HPDE6-E6E7 (cell line): ENCODE data around the gene DYNC2LI1.

Experiments
- DNase-seq: peaks from one replicate; pipeline ENCODE4 v3.0.0; 2011; ENCODE audit warnings: missing footprints; ENCODE audit errors: extremely low spot score

The DYNC2LI1 gene

DNA sequence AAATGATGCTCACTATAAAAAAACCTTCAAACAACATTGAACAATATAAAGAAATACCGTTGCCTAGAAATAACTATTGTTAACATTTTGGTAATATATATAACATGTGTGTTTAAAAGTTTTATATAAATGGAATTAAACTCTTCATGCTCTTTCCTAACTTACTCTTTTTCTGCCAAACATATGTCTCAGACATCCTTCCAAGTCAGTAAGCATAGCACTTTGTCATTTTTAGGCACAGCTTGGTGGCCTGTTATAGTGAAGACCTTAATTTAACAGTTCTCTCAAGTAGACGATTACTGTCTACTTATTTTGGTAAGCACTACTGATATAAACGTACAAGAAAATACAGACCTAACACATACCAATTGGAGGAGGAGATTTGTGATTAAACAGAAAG, 40.9 kb downstream of the DYNC2LI1 start:
- DNase-seq, result no peak

DNA sequence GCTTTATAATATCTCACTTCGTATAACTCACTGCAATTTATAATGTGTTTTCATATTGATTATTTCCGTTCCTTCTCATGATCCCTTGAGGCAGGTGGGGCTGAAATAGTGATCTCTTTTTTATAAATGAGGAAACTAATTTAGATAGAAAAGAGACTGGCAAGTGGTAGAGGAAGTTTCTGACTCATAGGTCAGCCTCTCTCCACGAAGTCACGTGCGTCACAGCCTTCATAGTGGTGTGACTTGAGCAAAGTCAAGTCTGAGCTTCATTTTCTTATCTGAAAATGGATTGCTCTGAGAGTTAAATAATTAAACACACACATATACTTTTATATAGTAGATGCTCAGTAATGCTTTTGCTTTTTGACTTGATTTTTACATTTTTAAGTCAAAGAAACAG, 44.9 kb downstream of the DYNC2LI1 start:
- peak; percentile 53 for DNase-seq

DNA sequence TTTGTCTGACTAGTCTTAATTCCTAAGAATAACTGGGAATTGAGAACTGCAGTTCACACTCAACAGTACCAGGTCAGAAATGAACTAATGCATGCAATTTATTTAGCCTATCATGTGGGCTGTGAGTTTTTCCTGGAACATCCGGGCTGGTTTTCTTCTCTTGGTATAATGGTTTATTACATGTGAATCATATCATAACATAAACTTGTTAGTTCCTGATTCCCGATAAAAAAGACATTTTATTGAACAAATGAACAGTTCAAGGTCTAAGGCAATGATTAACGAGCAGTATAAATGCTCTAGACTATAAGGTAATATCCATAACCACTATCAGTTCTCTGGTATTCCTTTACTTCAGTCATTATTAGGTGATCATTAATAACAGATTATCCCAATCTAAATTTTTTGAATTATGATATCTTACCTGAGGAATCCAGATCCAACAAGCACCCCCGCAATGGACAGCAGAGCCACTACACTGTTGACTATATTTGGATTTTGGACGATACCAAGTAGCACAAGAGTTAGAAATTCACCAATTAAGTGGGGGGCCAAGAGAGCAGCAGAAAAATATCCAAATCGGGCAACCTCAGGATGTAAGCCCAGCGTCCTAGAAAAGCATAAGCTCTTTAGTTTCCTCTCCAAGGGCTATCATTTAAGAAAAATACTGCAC, 45.8 kb downstream of the DYNC2LI1 start:
- no peak for DNase-seq

DNA sequence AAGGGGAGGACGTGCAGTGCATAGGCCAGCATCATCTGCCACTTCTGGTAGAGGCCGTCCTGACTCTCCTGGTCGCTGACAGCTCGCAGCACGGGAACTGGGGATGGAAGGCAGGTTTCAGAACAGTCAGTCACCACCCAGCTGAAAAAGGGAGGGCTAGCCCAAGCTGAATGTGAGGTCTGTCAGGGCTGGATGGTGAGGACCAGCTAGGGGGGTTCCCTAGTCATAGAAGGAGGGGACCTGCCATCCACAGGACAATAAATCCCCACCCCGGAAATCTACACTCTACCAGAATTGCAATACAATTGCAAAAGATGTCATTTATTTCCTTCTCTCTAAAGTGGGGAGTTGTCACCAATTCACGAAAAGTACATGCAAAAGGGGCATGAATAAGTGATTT, 49.0 kb downstream of the DYNC2LI1 start:
- DNase-seq, result no peak

DNA sequence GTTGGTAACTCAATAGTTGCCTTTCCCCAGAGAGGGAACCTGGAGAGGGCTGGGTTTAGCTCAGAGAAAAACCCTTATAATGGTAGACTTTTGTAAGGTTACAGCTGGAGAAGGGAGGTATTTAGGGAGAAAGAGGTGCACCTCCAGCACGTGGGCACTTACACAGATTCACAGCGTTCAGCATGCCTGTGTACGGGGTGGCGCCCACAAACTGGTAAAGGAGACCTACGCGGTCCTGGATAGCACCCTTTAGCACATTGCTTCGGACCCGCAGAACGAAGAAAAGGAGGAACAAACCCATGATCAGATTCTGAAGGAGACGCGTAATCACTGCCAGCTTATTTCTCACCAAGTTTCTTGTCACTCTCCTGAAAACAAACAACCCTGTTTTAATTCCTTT, 49.9 kb downstream of the DYNC2LI1 start:
- no peak for DNase-seq

DNA sequence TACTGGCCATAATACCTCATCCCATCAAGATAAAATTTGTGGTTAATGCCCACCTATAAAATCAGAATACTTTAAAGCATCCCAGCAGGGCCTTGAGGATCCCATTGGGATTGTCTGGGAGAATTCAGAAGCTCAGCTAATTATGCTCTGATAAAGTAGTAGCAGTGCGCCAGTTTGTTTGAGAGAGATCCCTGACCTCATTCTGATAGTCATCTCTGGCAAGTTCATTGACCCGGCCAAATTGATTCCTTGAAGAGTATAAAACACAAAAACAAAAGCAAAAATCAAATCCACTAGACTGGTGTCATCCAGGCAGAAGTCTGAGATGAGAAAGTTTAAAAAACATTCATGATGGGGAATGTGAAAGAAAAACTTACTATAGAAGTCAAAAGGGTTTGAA, 50.7 kb downstream of the DYNC2LI1 start:
- DNase-seq, result no peak

DNA sequence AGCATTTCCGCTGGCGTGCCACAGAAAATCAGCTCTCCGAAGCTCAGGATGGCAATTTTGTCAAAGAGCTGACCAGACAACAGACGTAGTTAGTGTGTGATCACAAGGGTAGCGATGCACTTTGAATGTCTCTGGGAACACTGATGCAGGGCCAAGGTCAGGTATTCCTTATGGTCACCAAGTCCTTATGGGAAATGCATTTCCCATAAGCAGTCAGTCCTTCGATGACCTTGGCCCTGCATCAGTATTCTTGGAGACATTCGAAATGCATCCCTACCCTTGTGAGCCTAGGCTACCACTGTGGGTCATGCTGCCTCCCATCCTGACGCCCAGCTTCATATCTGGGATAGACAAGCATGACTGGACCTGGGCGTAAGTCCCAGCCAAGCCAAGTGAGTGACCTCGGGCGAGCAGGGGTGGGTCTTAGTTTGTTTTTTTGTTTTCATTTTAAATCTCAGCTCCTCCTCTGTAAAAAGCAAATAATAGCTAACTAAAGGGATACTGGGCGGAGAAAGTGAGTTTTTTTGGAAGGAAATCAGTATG, 51.2 kb downstream of the DYNC2LI1 start:
- no peak for DNase-seq

DNA sequence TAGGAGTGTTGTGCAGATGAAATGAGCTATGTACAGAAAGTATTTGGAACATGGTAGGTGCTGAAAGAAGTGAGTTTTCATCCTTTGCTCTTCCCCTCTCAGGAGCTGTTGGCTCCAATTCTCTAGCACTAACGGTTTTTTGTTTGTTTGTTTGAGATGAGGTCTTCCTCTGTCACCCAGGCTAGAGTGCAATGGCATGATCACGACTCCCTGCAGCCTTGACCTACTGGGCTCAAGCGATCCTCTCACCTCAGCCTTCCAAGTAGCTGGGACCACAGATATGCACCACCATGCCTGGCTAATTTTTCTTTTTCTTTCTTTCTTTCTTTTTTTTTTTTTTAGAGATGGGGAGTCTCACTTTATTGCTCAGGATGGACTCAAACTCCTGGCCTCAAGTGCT, 52.0 kb downstream of the DYNC2LI1 start:
- no peak for DNase-seq

DNA sequence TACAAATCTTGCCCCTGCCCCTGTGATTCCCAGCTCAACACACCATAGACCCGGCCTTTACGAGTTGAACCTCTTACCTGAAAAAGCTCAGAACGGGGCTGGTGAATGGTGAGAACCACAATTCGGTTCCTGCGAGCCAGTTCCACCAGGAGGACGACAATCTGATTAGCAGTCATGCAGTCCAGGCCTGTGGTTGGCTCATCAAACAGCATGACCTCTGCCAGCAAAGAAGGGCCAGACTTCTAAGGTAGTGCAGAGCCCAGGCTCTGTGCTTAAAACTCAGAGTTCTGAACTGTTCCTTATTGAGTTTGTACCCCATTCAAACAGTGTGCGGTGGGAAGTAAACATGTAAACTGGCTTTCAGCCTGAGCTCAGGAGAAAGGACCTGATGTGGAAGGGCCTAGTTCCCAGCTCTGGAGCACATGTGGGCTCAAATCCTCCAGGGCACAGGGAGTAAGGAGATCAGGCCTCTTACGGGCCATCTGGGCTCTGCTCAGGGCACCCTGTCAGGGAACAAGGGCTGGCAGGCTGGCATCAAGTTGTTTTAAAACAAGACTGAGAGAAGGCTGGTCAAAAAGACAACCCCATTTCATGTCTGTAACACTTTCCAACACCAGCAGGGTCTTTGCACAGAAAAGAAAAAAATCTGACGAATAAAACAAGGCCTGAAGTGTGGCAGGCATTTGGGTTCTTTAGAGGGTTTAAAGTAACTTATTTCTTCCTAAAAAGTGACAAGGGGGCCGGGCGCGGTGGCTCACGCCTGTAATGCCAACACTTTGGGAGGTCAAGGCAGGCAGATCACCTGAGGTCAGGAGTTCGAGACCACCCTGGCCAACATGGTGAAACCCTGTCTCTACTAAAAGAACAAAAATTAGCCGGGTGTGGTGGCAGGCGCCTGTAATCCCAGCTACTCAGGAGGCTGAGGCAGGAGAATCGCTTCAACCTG, 52.7 kb downstream of the DYNC2LI1 start:
- DNase-seq, result no peak

DNA sequence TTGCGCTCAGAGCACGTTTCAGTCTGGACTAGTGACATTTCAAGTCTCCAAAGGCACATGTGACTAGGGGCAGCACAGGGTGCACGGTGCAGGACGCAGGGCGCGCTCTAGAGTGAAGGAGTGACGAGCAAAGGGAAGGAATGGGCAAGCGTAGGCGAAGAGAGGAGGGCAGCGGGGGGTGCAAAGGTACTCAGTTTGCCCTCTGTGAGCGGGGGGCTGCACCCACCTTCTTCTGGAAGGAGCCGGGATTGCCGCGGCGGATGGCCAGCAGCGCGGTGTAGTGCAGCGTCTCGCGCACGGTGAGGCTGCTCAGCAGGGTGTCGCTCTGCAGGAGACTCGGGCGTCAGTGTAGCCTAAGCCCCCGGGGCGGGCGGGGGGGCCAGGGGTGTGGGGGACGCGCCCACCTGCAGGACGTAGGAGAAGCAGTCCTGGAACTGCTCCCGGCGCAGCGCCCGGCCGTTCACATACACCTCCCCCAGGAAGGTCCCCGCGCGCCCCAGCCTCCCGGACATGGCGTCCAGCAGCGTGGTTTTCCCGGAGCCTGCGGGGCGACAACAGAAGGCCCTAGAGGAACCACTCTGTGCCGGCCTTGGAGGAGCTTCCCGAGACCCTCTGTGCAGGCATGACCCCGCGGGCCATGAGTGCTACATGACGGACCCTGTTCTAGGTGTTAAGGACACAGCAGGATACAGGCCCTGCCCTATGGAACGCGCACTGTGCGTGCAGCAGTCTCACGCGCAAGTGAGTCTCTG, 57.9 kb downstream of the DYNC2LI1 start:
- DNase-seq, result no peak

DNA sequence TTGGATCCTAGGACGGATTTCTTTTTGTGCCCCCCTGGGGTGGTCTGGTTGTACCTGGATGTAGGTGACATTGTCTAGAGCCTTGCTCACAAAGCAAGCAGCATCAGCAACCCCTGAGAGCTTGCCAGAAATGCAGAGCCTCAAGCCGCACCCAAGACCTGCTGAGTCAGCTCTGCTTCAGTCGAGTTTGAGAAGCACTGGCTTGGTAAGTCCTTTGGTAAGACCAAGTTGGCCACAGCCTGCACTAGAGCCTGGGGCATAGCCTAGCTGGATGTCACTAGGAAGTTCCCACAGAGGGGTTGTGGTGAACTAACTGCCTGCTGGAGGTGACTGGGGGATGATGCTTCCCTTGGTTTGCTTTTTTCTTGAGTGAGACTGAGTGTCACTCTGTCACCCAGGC, 58.6 kb downstream of the DYNC2LI1 start:
- no peak for DNase-seq

DNA sequence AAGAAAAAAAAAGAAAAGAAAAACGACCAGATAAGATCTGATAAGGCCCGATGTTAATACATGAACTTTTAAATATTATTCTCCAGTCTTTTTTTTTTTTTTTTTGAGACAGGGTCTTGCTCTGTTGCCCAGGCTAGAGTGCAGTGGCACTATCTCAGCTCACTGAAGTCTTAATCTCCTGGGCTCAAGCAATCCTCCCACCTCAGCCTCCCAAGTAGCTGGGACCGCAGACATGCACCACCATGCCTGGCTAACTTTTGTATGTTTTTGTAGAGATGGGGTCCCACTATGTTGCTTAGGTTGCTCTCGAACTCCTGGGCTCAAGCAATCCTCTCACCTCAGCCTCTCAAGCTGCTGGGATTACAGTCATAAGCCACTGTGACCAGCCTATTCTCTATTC, 63.2 kb downstream of the DYNC2LI1 start:
- DNase-seq, result no peak

DNA sequence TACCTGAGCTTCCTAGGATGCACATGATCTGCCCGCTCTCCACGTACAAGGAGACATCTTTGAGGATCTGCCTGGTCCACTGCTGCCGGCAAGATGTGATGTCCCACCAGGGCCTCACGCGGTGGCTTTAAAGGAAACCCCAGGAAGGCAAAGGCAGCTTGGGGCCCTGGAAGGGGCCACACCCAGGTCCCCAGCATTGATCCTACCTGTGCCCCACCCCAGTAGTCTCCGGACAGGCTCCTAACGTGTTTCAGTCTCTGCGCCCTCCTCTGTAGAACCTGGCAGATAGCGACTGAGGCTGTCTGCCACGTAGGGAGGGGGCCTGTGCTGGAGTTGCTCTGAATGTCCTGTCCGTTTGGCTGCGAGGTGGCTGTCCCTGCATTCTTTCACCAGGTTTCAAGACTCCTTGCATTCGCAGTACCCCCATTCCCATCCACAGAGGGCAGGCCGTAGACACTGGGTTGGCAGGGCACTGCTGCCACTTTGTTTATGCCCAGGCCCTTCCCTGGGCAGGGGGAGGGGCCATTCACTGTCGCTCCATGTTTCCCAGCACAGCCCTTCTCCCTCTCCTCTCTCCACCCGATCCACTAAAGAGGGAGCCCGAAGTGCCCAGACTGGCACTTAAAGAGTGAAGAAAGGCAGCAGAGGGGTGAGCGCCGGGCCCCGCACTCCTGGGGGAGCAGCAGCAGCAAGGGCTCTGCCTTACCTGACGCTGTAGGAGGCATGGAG, 64.2 kb downstream of the DYNC2LI1 start:
- no peak for DNase-seq

DNA sequence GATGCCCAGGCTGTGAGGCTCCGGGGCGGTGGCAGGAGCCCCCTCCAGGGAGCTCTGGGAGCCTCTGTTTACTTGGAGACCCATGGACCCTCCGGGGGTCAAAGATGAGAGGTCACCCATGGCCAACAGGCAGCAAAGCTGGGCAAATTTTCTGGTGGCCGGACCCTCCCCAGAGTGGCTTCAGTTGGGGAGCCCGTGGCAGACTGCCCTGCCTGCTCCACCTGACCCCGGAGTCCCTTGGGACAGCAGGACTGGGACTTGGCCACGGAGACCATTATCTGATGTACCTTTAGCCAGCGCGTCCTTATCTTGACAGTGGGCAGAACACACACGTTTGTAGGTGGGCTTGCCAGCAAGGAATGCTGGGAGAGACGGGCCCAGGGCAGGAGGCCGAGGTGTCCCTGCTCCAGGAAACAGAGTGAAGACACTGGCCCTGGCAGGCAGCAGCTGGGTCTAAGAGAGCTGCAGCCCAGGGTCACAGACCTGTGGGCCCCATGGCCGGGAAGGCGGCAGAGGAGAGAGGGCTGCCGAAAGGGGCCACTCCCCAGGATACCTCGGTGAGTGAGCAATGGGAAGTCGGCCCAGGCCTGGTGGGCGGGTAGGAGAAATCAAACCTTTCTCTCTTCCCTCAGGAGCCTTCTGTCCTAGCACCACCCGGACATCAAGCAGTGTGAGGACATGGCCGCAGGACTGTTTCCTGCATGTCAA, 64.9 kb downstream of the DYNC2LI1 start, which contains the start of the genes ABCG5 and ABCG8:
Gene ABCG5, minus strand, starts transcription at position 280 of the 708 bp plus-strand sequence. Its CDS starts 160 bp downstream, at position 120.
Gene ABCG8, plus strand, starts transcription at position 412 of the 708 bp plus-strand sequence. Its CDS starts 83 bp downstream, at position 495.
- no peak for DNase-seq

DNA sequence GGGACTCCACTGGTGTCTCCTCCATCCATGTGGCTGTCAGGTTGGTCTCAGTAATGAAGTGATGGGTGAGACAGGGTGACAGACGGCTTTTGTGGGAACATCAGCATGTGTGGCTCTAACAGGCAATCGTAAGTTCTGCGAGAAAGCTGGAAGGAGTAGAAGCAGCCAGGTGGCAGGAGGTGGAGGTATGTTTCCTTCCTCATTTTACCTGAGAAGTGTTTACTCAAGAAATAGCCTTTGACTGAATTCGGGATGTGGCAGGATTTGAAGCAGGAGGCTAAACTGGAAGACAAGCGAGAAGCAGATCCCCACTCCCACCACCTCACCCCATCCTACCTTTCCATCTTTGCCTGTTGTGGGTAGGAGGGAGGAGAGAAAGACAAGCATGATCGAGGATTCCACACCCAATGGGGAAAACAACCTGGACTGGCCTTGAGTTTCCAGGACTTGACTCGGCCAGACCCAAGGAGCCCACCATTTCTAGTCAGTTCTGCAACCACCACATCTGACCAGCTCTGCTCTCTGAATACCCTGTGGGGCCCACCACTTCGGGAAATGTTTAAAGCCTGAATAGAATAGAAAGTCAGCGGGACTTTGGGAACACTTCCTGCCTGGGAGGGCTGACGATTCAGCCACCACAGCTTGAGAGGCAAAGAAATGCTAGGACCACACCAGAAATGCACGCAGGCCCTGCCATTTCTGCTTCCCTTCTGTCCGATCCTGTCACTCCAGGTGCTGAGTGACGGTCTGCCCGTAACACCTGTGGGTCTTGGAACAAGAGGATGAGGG, 66.1 kb downstream of the DYNC2LI1 start:
- DNase-seq, result no peak

DNA sequence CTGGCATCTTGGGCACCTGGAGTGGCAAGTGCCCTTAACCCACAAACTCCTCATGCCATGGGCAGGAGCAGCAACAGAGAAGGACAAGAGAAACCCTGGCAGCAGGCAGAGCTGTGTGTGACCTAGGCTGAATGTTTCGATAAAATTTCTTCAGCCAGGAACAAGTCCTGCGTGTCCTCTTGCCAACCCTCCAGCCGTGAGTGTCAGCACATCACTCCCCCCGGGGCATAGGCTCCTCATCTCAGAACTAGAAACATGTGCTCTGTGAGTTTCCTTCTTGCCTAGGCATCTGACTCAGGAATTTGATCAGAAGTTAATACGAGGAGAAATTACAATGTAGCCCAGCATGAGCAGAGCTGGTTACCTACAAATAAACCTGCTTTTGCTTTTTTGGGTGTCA, 67.1 kb downstream of the DYNC2LI1 start:
- DNase-seq, result no peak

DNA sequence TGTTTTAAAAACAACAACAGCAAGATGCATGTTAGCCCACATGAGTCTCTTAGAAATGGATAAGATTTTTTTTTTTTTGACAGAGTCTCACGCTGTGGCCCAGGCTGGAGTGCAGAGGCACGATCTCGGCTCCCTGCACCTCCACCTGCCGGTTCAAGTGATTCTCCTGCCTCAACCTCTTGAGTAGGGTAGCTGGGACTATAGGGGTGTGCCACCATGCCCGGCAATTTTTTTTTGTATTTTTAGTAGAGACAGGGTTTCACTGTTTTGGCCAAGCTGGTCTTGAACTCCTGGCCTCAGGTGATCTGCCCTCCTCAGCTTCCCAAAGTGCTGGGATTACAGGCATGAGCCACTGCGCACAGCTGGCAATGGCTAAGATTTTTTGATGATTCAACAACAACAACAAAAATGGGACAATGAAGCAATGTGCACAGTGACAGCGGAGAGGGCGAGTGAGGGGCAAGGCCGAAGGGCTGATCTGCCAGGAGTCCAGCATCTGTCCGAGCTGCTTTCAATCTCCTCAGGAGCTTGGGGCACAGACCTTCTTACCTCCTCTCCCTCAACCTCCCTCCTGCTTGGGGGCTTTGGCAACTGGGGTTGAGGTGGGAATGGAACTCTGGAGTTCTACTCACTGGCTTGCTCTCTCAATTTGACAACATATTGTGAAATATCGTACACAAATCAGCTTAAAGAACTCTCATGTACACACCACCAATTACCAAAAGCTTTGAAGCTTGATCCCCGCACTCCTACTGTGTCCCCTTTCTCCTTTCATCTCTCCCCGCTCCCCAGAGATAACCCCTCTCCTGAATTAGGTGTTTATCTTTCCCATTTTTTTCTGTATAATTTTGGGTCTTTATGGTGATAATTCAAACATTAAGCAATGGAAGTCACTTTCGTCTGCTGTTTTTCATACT, 68.4 kb downstream of the DYNC2LI1 start:
- no peak for DNase-seq

DNA sequence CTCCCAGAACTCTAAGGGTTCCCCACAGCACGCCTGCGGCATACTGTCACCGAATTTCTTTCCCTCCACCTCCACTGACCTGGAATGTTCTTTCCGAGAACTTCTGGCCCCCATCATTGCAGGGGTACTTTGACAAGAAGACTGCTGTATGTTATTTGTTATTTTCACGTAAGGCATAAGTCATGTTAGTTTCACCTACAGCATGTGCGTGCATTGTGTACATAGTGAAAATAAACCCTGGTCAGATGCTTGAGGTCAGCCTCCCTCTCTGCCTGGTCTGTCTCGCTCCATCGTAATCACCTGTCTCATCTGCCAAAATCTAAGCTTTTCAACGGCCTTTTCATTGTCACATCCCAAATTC, 69.0 kb downstream of the DYNC2LI1 start:
- DNase-seq, result no peak

DNA sequence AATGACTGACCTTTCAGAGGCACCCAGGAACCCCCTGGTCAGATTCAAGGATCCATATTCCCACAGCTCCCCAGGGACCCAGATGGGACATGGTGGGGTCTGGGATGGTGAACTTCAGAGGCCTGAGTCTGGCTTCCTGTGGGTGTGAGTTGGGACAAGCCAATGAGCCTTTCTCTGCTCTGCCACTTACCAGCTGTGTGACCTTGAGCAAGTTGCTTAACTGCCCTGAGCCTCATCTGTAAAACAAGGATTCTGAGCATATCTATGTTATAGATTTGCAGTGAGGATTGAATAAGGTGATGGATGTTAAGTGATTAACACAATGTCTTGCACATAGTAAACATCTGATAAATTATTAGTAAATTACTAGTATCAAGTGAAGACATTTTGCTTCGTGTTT, 71.3 kb downstream of the DYNC2LI1 start:
- no peak for DNase-seq
